Cardiac muscle cell (in vitro differentiated cells and primary cell): Measurements from ENCODE around the gene CALCR. TPM values are rescaled to one million over a fixed set of nuclear protein-coding genes. Genes with fewer than 3 reads are reported as not detected.
"Not testable (repeated sequence)": the region's sequence is repeated elsewhere in the genome, so short reads cannot be mapped to it uniquely, and the experiment has no call there.

Source experiments
- DNase-seq, 2 donors: peaks; one replicate each; pipeline versions ENCODE4 v3.0.0 to v3.0.0-alpha.2; 2010 to 2017; ENCODE audit warnings: low read depth in 1 of 2, low spot score in 1 of 2
- H3K27ac ChIP-seq: fragments of 200-600 bp; sonication (generic); 2 replicates; pipeline ENCODE4 v1.5.1; 2016
- H3K27me3 ChIP-seq: fragments of 200-600 bp; sonication (generic); 2 replicates; pipeline ENCODE4 v1.6.0; 2016; ENCODE audit warnings: control low read depth
- H3K36me3 ChIP-seq: fragments of 200-600 bp; sonication (generic); 2 replicates; pipeline ENCODE4 v1.5.1; 2016; ENCODE audit warnings: control low read depth
- H3K4me1 ChIP-seq: fragments of 200-600 bp; sonication (generic); 2 replicates; pipeline ENCODE4 v1.8.1; 2017; ENCODE audit warnings: low read depth, mild to moderate bottlenecking, mixed run types
- H3K4me3 ChIP-seq: fragments of 200-600 bp; sonication (generic); 2 replicates; pipeline ENCODE4 v1.5.1; 2016; ENCODE audit warnings: mild to moderate bottlenecking
- H3K9me3 ChIP-seq: fragments of 200-600 bp; sonication (generic); 2 replicates; pipeline ENCODE4 v1.5.1; 2017; ENCODE audit warnings: low read depth, mild to moderate bottlenecking, control low read depth
- polyA plus RNA-seq: library from polyadenylated mRNA; unstranded; fragments of >200 nt; fragmentation: Nextera tagmentation; extraction: Ambion mirVana; gene quantifications from 2 replicates; pipeline ENCODE4 v1.2.1, GENCODE V29; 2016
- total RNA-seq: library from RNA; depleted of rRNA; stranded (reverse); fragments of >200 nt; gene quantifications from 2 replicates; pipeline ENCODE4 v1.2.3, GENCODE V29; 2016
- TF ChIP-seq, protein P1 (sequence below): IDR thresholded peaks from 2 replicates; pipeline ENCODE4 v1.5.1; 2012; ENCODE audit warnings: low read depth, mild to moderate bottlenecking, low read length

The CALCR gene
- total and polyA plus RNA-seq, 2 experiments from 2014 or later, result not detected

- Histone ChIP-seq H3K4me3 (no peak overlapping the region), H3K27ac (no peak overlapping the region), H3K4me1 (no peaks in the 10 kb centered on the region), H3K9me3 (no peaks in the 10 kb centered on the region), H3K27me3 (no peaks in the 10 kb centered on the region), H3K36me3 (no peaks in the 10 kb centered on the region)
- TF ChIP-seq, protein P1, sequence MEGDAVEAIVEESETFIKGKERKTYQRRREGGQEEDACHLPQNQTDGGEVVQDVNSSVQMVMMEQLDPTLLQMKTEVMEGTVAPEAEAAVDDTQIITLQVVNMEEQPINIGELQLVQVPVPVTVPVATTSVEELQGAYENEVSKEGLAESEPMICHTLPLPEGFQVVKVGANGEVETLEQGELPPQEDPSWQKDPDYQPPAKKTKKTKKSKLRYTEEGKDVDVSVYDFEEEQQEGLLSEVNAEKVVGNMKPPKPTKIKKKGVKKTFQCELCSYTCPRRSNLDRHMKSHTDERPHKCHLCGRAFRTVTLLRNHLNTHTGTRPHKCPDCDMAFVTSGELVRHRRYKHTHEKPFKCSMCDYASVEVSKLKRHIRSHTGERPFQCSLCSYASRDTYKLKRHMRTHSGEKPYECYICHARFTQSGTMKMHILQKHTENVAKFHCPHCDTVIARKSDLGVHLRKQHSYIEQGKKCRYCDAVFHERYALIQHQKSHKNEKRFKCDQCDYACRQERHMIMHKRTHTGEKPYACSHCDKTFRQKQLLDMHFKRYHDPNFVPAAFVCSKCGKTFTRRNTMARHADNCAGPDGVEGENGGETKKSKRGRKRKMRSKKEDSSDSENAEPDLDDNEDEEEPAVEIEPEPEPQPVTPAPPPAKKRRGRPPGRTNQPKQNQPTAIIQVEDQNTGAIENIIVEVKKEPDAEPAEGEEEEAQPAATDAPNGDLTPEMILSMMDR, result no peak
- peak in 1 of 2 donors; percentile 31 for DNase-seq
Measured at GRCh38 chr7:93601363-93601762, 26.8 kb upstream of the CALCR start.

DNA sequence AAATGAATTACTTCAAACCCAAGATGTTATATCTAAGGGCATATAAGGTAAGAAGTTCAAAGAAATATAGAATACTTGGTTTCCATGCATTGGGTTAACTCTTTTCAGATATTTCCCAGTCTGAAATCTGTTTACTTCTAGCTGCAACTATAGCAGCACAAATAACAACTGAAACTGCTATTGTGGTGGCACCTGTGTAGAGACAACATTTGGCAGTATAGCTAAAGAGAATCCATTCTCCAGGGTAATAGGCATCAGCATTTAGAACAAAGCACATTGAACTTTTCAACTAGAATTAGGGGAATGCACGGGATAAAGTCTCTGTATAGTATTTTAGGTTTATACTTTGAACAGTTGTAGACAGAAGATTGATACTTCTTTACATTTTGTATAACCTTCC is 19.7 kb upstream of the CALCR start:
- no peak overlapping the region for H3K27ac ChIP-seq
- TF ChIP-seq, protein P1, result no peak
- no peak for DNase-seq

DNA sequence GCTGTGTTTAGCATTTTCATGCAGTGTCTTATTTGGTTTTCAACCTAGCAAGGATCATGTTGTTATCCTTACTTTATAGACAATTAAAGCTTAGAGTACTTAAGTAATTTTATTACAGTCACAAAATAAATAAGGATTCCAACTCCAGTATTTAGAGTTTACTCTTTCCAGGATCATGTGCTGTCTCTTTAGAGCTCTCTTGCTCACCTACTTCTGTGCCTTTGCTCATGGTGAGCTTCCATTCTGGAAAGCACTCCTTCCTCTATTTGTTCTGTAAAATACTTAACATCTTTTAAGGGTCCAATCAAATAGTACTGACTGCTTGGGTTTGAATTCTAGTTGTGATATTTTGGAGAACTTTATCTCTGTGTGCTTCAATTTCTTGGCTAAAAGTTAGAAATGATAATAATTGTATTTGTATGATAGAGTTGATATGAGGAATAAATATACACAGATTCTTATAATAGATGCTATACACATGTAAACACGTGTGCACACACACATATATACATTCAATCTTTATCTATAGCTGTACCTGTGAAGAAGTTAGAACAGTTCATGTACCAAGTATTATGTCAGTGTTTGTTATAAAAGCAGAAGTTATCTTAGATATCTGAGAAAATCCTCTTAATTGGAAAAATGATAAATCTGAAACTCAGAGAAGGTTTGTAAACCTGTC is 18.2 kb upstream of the CALCR start:
- Histone ChIP-seq H3K36me3 (no peaks in the 10 kb centered on the region), H3K27ac (no peak overlapping the region), H3K4me3 (no peak overlapping the region), H3K4me1 (no peaks in the 10 kb centered on the region), H3K9me3 (no peaks in the 10 kb centered on the region), H3K27me3 (no peaks in the 10 kb centered on the region)
- TF ChIP-seq, protein P1, result no peak
- DNase-seq, result no peak

More for the DNA sequence above, 19.7 kb upstream of the CALCR start:
- no peaks in the 10 kb centered on the region for H3K27me3 ChIP-seq
- H3K4me1 ChIP-seq, result no peaks in the 10 kb centered on the region
- no peaks in the 10 kb centered on the region for H3K9me3 ChIP-seq
- H3K36me3 ChIP-seq, result no peaks in the 10 kb centered on the region
- no peak overlapping the region for H3K4me3 ChIP-seq

DNA sequence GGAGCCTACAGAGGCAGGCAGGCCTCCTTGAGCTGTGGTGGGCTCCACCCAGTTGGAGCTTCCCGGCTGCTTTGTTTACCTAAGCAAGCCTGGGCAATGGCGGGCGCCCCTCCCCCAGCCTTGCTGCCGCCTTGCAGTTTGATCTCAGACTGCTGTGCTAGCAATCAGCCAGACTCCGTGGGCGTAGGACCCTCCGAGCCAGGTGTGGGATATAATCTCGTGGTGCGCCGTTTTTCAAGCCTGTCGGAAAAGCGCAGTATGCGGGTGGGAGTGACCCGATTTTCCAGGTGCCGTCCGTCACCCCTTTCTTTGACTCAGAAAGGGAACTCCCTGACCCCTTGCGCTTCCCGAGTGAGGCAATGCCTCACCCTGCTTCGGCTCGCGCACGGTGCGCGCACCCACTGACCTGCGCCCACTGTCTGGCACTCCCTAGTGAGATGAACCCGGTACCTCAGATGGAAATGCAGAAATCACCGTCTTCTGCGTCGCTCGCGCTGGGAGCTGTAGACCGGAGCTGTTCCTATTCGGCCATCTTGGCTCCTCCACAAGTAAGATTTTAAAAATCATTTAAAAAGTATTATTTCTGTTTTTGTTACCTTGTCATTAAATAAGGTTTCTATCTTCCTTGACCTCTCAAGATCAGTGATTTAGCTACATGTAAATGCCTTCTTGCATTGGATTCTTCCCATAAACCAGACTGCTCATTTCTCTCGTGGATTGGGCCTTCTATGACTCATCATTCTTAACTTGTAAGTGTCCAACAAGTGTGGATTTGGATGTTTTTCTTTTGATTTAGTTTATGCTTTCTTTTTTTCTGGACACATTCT is 16.9 kb upstream of the CALCR start:
- not testable (repeated sequence) for DNase-seq, H3K27me3 ChIP-seq, H3K4me3 ChIP-seq, H3K27ac ChIP-seq, H3K36me3 ChIP-seq, H3K4me1 ChIP-seq, H3K9me3 ChIP-seq

DNA sequence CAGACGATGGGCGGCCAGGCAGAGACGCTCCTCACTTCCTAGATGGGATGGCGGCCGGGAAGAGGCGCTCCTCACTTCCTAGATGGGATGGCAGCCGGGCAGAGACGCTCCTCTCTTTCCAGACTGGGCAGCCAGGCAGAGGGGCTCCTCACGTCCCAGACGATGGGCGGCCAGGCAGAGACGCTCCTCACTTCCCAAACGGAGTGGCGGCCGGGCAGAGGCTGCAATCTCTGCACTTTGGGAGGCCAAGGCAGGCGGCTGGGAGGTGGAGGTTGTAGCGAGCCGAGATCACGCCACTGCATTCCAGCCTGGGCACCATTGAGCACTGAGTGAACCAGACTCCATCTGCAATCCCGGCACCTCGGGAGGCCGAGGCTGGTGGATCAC is 11.9 kb upstream of the CALCR start:
- not testable (repeated sequence) for H3K4me1 ChIP-seq, H3K4me3 ChIP-seq, H3K27ac ChIP-seq, H3K36me3 ChIP-seq, DNase-seq, H3K9me3 ChIP-seq, H3K27me3 ChIP-seq

DNA sequence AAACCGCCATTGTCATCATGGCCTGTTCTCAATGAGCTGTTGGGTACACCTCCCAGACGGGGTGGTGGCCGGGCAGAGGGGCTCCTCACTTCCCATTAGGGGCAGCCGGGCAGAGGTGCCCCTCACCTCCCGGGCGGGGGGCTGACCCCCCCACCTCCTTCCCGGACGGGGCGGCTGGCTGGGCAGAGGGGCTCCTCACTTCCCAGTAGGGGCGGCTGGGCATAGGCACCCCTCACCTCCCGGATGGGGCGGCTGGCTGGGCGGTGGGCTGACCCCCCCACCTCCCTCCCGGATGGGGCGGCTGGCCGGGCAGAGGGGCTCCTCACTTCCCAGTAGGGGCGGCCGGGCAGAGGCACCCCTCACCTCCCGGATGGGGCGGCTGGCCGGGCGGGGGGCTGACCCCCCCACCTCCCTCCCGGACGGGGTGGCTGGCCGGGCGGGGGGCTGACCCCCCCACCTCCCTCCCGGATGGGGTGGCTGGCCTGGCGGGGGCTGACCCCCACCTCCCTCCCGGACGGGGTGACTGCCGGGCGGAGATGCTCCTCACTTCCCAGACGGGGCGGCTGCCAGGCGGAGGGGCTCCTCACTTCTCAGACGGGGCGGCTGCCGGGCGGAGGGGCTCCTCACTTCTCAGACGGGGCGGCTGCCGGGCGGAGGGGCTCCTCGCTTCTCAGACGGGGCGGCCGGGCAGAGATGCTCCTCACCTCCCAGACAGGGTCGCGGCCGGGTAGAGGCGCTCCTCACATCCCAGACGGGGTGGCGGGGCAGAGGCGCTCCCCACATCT is 11.4 kb upstream of the CALCR start:
- H3K27ac ChIP-seq, H3K4me1 ChIP-seq, H3K9me3 ChIP-seq, H3K27me3 ChIP-seq, H3K36me3 ChIP-seq, DNase-seq, H3K4me3 ChIP-seq: not testable (repeated sequence)
